Fibroblast of lung (primary cell): ENCODE results near the gene THSD7A.

Experiments used
- CTCF ChIP-seq, 2 donors: IDR thresholded peaks in 1 of 2; conservative IDR thresholded peaks in 1 of 2; 1 replicate in 1 of 2; 2 replicates in 1 of 2; pipeline ENCODE4 v1.5.1; 2011 to 2012; ENCODE audit warnings: low read length in 2 of 2, control low read depth in 1 of 2, inconsistent platforms in 1 of 2, low read depth in 1 of 2, mild to moderate bottlenecking in 1 of 2
- EZH2 ChIP-seq: IDR thresholded peaks from 2 replicates; pipeline ENCODE4 v1.5.1; 2012; ENCODE audit warnings: low read length, control low read depth, mild to moderate bottlenecking; ENCODE audit errors: missing control alignments

- TF ChIP-seq CTCF (conservative IDR thresholded peaks at IDR 0.05 in 1 of 2, IDR thresholded peaks at IDR 0.05 in 1 of 2; ENCODE audit: low read depth in 1 of 2, low read length in 2 of 2) (no peak), EZH2 (no peak)
These were observed 36.8 kb downstream of the THSD7A start for GRCh38 chr7:11795231-11795630.
